SHP77 (cell line): Measurements from ENCODE around the gene TSPEAR.
A peak's percentile ranks its signal among the peaks of the same experiment; 100 is the strongest.

Source experiments
- DNase-seq, 2 experiments: peaks; one replicate each; lab custom pipeline; 2025; lab: John Stamatoyannopoulos, UW

Gene TSPEAR

DNA sequence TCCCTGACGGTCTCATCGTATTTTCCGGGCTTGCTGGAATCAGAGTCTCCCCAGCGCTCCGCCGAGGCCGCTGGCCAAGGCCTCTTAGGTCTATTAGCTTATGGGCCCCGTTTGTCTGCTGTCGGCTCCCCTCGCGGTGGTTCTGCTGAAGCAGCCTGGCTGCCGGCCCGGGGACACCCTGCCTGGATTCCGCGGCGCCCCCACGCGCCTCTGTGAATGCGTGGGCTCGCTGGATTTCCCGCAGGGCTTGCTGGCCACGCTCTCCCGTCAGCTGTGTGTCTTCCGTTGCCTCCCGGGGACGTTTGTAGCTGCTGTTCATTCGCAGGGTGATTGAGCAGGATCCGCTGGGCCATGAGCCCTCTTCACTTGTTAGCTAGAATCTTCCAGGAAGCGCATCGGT lies 247.6 kb downstream of the TSPEAR start:
- DNase-seq = no peak

DNA sequence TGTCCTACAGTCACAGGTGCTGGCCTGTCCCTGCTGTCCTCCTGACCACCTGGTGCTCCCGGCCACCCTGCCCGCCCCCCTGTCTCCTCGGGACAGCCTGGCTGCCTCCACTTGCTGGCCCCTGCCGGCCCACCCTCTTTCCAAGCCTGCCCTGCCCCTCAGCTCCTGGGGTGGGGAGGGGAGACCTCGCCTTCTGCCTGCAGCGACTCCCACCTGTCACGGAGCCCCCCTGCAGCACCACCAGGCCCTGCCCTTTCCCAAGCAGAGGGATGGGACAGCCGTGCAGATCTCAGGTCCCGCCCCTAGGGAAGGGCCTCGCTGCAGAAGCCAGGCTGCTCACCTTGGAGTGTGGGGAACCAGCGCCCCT lies 248.6 kb downstream of the TSPEAR start:
- DNase-seq = no peak

DNA sequence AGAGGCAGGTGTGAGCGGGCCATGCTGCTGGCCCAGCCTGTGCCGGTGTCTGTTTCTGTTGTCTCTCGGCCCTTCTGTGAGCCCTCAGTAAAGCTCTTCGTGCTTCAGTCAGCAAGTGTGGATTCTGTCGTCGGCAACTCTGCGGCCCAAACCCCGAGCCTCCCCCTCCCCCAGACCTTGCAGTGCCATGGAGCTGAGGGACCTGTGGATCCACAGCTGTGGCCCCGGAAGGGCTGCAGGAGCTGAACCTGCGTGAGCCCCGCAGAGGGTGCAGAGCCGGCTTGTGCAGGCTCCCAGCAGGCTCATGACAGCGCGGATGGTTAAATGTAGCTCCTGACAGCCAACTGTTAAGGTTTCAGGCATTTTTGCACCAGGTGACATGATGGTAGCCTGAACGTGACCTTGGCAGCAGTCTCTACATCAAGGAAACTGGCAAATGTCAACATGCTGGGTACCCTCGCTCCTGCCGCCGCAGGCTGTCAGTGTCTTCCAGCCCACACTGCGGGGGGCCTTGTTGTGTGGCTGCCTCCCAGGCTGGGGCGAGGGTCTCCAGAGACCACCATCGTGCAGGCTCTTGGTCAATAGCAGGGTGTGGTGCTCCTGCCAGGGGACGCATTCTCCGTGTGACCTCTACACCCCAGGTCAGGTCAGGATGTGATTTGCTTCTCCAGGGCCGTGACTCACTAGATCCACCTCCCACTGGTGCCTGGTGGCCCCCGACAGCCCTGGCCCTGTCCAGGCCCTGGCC lies 249.1 kb downstream of the TSPEAR start:
- no peak for DNase-seq

- no peak for DNase-seq
These were observed 249.8 kb downstream of the TSPEAR start for GRCh38 chr21:44461464-44462001.

- no peak for DNase-seq
These were observed 250.4 kb downstream of the TSPEAR start for GRCh38 chr21:44461005-44461404.

DNA sequence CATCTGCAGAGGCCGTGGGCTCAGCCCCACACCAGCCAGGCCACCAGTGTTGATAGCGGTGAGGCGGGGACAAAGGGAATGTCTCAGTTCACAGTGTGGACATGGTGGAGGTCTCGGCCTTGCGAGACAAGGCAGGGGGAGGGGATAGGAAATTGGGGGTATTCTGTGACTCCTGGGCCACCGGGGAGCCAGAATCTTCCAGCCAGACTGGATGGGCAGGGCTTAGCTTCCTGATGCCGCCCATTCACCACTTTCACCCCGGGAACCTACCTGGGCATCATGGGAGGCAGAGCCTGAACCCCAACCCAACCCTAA lies 251.0 kb downstream of the TSPEAR start:
- no peak for DNase-seq

DNA sequence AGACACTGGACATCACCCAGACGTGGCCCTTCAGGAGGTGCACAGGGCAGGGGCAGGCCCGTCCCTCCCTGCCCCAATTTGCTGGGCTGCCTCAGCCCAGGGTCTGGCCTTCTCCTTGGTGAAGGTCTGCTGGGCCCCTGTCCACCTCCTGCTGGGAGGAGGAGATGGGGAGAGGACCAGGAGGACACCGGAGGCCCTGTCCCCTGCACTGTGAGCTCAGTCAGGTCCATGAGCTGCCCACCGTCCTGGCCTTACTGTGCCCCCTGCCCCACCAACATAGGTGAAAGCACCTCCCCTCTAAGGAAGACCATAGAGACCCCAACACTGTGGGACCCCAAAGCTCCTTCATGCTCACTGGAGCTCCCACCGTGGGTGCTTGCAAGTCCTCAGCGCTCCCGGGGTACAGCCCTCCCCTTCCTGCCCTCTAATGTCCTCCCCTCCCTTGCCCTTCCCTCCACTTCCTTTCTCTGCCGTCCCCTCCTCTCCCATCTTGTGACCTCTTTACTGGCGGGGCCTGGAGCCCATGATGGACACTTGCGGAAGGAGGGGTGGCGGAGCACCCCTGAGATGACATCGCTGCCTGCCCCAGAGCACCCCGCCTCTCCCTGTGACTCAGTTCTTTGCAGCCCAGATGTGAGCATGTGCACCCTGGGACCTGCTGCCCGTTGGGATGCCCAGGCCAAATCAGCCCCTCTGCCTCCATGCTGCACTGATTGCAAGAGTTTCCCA lies 251.5 kb downstream of the TSPEAR start:
- DNase-seq = no peak

DNA sequence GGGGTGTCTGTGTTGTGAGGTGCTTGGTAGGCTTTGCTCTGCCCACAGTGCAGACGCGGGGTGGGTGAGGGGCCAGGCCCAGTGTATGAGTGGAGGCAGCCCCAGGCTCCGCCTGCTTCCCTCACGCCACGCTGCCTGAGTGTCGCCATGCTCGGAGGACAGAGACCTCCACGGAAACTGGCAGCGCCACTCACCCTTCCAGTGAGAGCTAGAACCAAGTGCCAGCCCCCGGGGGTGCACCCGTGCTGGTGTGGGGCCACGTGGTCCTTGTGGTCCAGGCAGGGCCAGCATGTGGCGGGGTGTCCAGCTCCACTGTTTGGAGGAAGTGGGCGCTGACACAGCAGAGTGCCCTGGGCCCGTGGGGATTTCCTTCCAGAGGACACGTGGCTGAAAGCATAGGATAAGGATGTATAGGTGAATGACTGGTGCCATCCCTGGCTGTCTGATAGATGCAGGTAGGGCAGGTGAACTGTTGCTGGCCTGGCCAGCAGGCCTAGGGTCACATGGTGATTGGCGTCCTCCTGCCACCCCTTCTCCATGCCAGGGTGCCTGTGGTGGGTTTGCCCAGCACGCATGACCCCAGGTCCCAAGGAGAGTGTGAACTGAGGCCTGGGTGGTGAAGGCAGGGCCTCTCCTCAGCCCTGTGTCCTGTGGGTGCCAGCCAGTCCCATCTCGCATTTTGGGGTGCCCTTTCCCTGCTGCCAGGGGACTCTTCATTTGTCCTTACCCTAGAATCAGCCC lies 252.2 kb downstream of the TSPEAR start:
- no peak for DNase-seq

- DNase-seq = no peak
These were observed 254.2 kb downstream of the TSPEAR start for GRCh38 chr21:44456915-44457736.

DNA sequence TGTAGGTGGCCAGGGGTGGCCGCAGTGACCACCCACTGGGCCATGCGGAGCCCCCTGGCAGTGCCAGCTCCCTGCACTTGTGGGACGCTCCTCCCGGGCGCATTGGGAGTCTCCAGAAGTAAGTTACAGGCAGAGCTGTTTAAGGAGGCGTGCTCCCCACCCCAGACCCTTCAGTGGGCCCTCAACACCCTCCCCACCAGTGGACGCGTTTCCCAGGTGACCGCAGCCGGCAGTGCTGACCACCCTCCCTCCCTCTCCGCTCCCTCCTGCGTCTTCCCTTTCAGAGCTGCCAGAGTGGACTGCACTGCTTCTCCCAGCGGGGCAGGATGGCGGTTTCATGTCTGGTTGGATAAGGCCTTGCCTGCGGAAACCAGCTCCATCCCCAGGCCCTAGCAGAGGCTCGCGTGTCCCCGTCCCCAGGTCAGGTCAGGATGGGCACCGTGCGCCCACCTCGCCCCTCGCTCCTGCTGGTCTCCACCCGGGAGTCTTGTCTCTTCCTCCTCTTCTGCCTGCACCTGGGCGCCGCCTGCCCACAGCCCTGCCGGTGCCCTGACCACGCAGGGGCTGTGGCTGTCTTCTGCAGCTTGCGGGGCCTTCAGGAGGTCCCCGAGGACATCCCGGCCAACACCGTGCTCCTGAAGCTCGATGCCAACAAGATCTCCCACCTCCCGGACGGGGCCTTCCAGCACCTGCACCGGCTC lies 255.0 kb downstream of the TSPEAR start:
- no peak for DNase-seq

- no peak for DNase-seq
These were observed 255.7 kb downstream of the TSPEAR start for GRCh38 chr21:44455524-44456213.

- no peak for DNase-seq
These were observed 256.4 kb downstream of the TSPEAR start, which contains the start of gene LRRC3 for GRCh38 chr21:44454747-44455523. LRRC3 (plus strand) TSS chr21:44455510; CDS start chr21:44456645, 1,135 bp downstream.

DNA sequence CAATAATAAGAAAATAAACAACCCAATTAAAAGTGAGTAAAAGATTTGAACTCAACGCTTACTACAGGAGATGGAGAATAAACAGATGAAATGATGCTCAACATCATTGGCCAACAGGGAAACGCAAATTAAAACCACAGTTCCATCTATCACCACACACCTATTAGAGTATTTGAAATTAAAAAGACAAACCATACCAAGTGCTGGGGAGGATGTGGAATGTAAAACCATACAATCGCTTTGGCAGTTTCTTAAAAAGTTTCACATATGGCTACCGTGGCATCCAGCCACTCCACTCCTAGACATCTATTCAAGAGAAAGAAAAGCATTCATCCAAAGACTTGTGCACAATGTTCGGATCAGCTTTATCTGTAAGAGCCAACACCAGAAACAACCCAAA lies 257.3 kb downstream of the TSPEAR start:
- no peak for DNase-seq

DNA sequence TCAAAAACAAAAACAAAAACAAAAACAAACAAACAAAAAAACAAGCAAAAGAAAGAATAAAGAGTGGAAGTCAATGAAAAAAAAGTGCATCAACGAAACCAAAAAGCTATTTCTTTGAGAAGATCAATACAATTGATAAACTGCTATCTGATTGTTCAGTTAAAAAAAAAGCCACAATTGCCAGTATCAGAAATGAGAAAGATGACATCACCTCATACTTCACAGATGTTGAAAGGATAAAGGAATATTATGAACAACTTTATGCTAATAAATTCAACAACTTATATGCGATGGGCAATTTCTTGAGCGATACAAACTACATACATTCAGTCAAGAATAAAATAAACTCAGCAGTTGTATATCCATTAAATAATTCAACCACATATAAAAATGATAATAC lies 258.3 kb downstream of the TSPEAR start:
- DNase-seq = no peak

GRCh38 chr21:44450999-44451398 lies 260.4 kb downstream of the TSPEAR start:
- DNase-seq = no peak

DNA sequence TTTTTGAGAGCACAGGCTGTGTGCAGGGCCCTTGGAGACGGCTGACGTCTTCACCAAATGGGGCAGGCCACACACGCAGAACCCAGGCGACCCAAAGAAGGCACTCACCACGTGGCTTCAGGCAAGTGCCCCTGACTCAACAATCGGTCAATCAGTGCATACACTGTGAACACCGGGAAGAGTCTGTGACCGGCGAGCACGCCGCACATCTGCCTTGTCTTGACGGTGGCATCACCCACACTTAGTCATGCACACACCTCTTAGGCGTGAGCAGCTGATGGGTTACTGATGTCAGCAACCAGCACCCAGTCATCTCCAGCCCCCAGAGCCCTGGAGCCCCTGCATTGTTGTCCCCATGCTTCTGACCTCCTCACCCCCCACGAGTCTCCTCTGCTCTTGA lies 261.0 kb downstream of the TSPEAR start:
- DNase-seq = no peak

GRCh38 chr21:44449473-44450363 lies 261.7 kb downstream of the TSPEAR start:
- DNase-seq = peak in 1 of 2 experiments; percentile 27

- DNase-seq = no peak
These were observed 262.7 kb downstream of the TSPEAR start for GRCh38 chr21:44448651-44449131.
